HG03135 (cell line): ENCODE results near the gene UBL7.

Experiments
- ATAC-seq: cut with Tn5 transposase; IDR thresholded peaks from one replicate; pipeline ENCODE4 v1.9.1; 2021; ENCODE audit warnings: mild to moderate bottlenecking, moderate library complexity; ENCODE audit not compliant: unreplicated experiment

Gene UBL7

GRCh38 chr15:74424901-74425528, 35.9 kb downstream of the UBL7 start:
- no peak for ATAC-seq

GRCh38 chr15:74423431-74424257, 37.3 kb downstream of the UBL7 start:
- ATAC-seq = no peak

- ATAC-seq = no peak
These were observed 38.1 kb downstream of the UBL7 start for GRCh38 chr15:74422652-74423430.

GRCh38 chr15:74422265-74422651, 38.7 kb downstream of the UBL7 start:
- no peak for ATAC-seq

GRCh38 chr15:74421302-74422245, 39.4 kb downstream of the UBL7 start:
- no peak for ATAC-seq

- no peak for ATAC-seq
These were observed 40.6 kb downstream of the UBL7 start for GRCh38 chr15:74420193-74420905.

GRCh38 chr15:74419432-74419831, 41.5 kb downstream of the UBL7 start:
- ATAC-seq = no peak

- no peak for ATAC-seq
These were observed 42.2 kb downstream of the UBL7 start for GRCh38 chr15:74418575-74419338.

- no peak for ATAC-seq
These were observed 43.3 kb downstream of the UBL7 start for GRCh38 chr15:74417670-74418069.

GRCh38 chr15:74417225-74417624, 43.7 kb downstream of the UBL7 start:
- no peak for ATAC-seq

GRCh38 chr15:74415966-74416916, 44.7 kb downstream of the UBL7 start:
- no peak for ATAC-seq

- ATAC-seq = no peak
These were observed 46.2 kb downstream of the UBL7 start for GRCh38 chr15:74414603-74415338.

- no peak for ATAC-seq
These were observed 46.8 kb downstream of the UBL7 start for GRCh38 chr15:74414081-74414580.

- ATAC-seq = no peak
These were observed 47.4 kb downstream of the UBL7 start for GRCh38 chr15:74413350-74414080.

- no peak for ATAC-seq
These were observed 48.8 kb downstream of the UBL7 start for GRCh38 chr15:74412159-74412558.

- no peak for ATAC-seq
These were observed 49.3 kb downstream of the UBL7 start for GRCh38 chr15:74411686-74412085.

- no peak for ATAC-seq
These were observed 50.5 kb downstream of the UBL7 start for GRCh38 chr15:74410502-74410901.
